Left ventricle myocardium superior (tissue), 1 donor: ENCODE data around the gene CADM2. TPM values are rescaled to one million over a fixed set of nuclear protein-coding genes. Genes with fewer than 3 reads are reported as not detected.
A peak's percentile ranks its signal among the peaks of the same experiment; 100 is the strongest.
"Not testable (repeated sequence)": the region's sequence is repeated elsewhere in the genome, so short reads cannot be mapped to it uniquely, and the experiment has no call there.

ENCODE experiments used
- ATAC-seq: fragments of 200-7000 bp; cut with Tn5 transposase; one replicate; pipeline ENCODE4 v1.9.1; 2020; ENCODE audit warnings: mild to moderate bottlenecking, moderate library complexity
- DNase-seq: peaks from one replicate; pipeline ENCODE4 v3.0.0-alpha.2; 2020
- intact Hi-C: fragments of 100-400 bp; cut with micrococcal nuclease; formaldehyde crosslinking; loops from one replicate; pipeline ENCODE4 v1.11.0; 2022
- total RNA-seq: library from RNA; stranded (reverse); fragmentation: NEBNext Ultra II Directional; extraction: Animal tissue kit (Norgen Biotek cat#: 25700); gene quantifications from one replicate; pipeline ENCODE4 v1.2.1, GENCODE V29; 2021
- donor health status: DM: no; HTN: yes; CAD: no; lungs with severe emphysema.

Gene CADM2
- total RNA-seq, 1 donor from 2014 or later = 2.5 TPM

DNA sequence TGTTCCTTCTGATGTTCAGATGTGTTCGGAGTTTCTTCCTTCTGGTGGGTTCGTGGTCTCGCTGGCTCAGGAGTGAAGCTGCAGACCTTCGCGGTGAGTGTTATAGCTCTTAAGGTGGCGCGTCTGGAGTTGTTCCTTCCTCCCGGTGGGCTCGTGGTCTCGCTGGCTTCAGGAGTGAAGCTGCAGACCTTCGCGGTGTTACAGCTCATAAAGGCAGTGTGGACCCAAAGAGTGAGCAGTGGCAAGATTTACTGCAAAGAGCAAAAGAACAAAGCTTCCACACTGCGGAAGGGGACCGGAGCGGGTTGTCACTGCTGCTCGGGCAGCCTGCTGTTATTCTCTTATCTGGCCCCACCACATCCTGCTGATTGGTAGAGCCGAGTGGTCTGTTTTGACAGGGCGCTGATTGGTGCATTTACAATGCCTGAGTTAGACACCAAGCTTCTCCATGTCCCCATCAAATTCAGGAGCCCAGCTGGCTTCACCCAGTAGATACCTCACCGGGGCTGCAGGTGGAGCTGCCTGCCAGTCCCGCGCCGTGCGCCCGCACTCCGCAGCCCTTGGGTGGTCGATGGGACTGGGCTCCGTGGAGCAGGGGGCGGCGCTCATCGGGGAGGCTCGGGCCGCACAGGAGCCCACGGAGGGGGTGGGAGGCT is 545.5 kb downstream of the CADM2 start:
- intact Hi-C loops, DNase-seq, ATAC-seq: not testable (repeated sequence)

DNA sequence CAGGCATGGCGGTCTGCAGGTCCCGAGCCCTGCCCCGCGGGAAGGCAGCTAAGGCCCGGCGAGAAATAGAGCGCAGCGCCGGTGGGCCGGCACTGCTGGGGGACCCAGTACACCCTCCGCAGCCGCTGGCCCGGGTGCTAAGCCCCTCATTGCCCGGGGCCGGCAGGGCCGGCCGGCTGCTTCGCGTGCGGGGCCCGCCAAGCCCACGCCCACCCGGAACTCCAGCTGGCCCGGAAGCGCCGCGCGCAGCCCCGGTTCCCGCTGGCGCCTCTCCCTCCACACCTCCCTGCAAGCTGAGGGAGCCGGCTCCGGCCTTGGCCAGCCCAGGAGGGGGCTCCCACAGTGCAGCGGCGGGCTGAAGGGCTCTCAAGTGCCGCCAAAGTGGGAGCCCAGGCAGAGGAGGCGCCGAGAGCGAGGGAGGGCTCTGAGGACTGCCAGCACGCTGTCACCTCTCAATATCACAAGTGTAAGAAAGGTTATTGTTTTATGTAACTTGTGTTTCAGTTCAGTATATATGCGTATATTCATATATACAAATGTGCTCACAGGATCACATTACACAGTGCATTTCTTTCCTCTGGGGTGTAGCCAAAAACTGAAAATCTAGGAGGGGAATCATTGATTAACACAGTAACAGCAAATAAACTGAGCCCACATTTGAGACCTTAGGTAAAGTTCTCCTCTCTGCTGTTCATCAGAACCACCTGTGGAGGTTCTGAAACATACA is 546.2 kb downstream of the CADM2 start:
- intact Hi-C loops, ATAC-seq, DNase-seq: not testable (repeated sequence)

DNA sequence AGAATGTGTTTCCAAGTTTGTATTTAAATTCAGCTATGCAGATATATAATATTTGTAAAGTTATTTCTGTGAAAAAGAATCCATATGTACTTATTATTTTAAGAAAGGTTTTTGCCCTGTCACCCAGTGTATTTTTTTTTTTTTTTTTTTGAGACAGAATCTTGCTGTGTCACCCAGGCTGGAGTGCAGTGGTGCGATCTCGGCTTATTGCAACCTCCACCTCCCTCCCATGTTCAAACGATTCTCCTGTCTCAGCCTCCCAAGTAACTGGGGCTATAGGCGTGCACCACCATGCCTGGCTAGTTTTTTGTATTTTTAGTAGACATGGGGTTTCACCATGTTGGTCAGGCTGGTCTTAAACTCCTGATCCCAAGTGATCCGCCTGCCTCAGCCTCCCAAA is 548.3 kb downstream of the CADM2 start:
- DNase-seq, ATAC-seq, intact Hi-C loops: not testable (repeated sequence)

DNA sequence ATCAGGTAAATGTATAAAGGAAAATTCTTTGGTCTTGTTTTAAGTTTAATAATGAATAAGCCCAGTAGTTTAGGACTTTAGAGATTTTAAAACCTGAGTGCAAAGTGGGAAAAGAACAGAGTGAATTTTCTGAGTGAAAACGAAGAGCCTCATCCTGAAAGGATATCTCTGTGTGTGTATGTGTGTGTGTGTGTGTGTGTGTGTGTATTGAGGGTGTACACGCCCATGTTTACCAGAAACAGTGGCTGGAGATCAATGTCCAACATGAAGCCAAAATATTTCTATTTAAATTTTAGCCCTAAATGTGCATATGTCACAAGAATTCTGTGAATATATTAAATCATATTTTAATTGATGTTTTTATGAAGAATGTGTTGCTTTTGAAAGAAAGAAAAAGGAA is 549.9 kb downstream of the CADM2 start:
- intact Hi-C loops = no loop called here
- ATAC-seq (no peak), DNase-seq (no peak)

DNA sequence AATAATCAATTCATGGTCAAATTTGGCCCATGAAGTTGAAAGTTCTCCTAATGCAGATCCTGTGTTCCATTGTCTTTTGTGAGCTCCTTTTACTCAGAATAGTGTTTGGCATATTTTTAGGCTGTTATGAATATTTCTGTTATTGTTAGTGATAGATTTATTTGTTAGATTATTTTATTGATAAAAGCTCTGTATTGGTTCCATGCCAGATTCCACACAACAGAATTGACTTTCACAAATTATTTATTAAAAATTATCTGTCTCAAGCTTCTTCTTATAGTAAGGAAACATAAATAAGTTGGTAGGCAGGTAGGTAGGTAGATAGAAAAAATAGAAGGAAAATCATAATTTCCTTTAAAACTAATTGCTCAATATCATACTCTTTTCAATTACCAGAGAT is 557.4 kb downstream of the CADM2 start:
- DNase-seq (no peak), ATAC-seq (no peak)
- intact Hi-C loops = no loop called here

DNA sequence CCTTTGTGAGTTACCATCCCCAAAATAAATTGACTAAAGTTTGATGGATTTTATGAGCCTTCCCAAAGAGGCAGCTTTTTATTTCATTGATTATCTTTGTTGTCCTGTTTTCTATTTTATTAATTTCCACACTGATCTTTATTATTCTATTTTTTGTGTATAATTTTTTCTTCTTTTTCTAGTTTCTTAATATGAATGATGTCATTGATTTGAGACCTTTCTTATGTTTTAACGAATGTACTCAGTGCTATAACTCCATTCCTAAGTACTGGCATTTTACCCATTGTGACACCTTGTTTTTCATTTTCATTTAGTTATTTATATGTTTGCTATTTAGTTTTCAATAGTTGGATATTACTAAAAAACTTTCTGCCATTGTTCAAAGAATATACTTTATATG is 565.3 kb downstream of the CADM2 start:
- ATAC-seq (no peak), DNase-seq (no peak)
- intact Hi-C loops = no loop called here

DNA sequence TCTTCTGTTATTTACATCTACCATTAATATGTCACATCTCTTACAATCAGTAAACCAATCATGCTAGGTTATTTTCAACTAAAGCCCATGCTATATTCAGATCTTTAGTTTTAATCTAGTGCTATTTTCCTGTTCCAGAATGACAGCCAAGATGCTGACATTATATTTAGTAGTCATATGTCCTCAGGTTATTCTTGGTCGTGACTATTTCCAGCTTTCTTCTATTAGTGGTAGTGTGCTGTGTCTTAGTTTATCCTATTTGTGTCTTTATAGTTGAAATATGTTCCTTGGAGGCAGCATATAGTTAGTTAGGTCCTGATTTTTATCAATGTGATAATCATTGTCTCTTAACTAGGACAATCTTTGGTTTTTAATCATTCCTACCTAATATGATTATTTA is 566.5 kb downstream of the CADM2 start:
- intact Hi-C loops = no loop called here
- ATAC-seq (no peak), DNase-seq (no peak)

DNA sequence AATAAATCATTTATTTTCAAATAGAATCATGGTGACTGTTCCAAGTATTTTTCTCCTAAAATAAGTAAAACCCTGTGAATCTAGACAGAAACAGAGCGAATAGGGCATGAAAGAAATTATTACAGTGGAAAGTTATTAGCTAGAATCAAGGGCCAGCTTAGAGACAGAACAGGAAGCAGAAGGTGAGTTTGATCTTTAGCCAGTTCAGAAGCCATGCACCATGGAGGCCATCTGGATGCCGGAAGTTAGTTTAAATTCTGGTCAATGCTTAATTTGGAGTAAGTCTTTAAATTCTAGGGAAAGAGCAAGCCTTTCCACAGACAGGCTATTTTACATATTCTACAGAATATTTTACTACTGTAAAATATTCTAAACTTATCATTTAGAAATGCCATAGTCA is 574.8 kb downstream of the CADM2 start:
- intact Hi-C loops = no loop called here
- ATAC-seq (no peak), DNase-seq (no peak)

DNA sequence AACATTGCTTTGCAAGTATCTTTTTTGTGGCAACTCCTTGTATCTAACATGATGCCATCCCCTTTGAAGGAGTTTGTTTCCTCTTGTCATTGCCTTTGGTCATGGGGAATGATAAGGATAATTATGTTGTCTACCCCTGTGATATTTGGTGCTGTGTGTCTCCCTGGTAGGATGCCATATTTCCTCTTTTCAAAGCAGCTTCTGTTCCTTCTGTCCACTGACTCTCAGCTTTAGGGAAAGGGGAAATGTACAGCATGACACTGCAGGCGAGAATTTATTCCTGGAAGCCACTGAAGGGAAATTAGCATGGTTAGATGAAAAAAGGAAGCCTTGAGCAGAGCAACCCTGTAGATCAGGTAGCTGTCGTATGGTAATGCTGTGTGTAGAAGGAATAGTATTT is 576.7 kb downstream of the CADM2 start:
- ATAC-seq = no peak
- intact Hi-C loops = no loop called here
- no peak for DNase-seq

DNA sequence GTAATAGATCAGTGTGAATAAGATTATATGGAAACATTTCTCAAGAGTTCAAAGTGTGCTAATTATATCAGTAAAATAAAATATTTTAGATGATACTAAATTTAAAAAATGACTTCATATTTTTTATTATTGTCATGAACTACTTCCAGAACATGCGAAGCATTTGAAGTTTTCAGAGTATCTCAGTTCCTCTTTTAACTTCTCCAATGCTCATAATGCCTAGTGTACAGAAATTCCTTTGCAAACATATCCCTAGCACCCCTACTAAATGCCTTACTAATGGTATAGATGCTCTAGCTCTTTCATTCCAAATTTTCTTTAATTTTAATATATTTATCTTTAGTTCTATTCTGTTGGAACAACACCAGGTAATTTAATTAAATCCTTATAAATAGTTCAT is 580.4 kb downstream of the CADM2 start:
- no peak for ATAC-seq
- intact Hi-C loops = no loop called here
- DNase-seq = no peak

DNA sequence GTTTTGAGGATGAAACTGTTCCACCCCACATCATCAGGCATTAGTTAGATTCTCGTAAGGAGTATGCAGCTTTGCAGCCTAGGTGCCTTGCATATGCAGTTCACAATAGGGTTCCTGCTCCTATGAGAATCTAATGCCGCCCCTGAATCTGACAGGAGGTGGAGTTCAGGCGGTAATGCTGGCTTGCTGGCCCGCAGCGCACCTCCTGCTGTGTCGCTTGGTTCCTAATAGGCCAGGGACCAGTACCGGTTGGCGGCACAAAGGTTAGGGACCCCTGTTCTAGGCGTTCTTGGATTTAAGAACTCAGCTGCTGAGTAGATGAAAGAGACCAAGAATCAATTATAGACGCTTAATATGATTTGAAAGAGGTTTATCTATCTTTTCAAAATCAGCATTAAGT is 595.4 kb downstream of the CADM2 start:
- intact Hi-C loops = no loop called here
- ATAC-seq (no peak), DNase-seq (no peak)

DNA sequence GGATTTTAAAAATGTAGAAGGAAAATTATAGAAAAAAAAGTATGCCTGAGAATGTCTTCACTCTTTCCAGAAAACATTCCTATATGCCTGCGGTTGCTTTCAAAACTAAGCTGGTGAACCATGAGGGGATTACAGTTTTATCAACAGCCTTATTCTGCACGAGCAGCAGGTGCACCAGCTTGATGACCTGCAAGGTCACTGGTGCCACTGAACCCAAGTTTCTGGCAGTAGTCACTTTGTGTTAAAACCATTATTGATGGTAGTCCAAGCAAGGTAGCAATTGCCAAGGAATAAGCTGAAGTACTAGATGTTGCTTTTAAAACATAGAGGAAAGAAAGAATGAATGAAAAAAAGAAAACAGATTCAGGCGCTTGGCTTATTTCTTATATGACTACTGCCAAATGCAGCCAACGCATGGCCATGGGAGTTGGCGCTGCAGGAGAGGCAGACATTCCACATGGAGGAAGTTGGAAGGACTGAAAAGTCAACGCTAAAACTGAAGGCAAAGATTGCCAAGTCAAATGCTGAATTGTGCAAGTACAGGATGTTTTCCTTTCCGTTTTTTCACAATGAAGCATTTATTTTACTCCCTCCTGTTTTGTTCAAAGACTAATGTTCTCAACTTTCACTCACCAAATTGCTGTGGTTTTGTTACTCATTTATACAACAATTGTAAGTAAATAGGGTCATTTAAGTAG is 601.4 kb downstream of the CADM2 start:
- DNase-seq (peak; percentile 49), ATAC-seq (peak; percentile 87)
- intact Hi-C loops = no loop called here

DNA sequence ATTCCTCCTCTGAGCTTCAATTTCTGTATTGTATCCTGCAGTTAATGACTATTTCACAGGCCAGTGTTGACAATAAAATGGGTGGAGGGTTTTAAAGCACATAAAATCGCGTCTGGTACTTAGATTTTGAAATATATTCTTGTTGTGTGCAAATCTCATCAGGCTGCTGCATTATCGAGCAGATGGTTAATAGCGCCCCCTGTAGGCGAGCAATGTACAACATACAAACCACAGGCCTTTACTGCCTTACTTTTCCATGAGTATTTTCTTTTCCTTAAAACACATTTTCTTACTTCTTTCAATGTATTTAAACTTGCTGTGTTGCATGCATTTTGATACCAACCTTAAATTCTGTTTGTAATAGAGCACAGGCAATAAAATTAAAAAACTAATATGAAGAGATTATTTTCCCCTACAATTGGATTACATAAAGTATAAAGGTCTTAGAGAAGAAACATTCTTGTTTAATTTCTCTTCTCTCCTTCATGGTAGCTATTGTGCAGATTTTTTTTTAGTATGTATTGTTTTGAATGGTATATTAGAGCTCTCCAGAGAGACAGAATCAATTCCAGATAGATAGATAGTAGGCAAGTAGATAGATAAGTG is 608.4 kb downstream of the CADM2 start:
- peak; percentile 21 for DNase-seq
- no peak for ATAC-seq
- intact Hi-C loops = no loop called here

DNA sequence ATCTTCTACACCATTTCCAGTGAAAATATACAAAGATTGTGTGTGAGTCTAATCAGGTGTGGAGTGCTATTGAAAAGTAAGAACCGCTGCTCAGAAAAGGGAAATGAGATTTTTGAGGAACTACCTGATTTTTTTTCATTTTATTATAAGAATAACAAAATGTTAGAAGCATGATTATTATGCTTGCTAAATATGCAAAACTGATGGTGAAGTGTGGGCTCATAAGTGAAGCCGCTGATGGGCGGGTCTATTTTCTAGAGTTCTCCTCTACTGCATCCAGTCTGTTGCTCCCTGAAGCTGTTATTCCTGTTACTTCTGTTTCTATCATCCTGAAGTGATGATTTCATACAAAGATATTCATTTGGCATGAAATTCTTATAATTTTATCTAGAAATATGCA is 612.0 kb downstream of the CADM2 start:
- DNase-seq (no peak), ATAC-seq (no peak)
- intact Hi-C loops = loop anchor here (10.0 kb wide), 1 partner anchor 1026 kb away; no protein-coding TSS in a partner anchor

DNA sequence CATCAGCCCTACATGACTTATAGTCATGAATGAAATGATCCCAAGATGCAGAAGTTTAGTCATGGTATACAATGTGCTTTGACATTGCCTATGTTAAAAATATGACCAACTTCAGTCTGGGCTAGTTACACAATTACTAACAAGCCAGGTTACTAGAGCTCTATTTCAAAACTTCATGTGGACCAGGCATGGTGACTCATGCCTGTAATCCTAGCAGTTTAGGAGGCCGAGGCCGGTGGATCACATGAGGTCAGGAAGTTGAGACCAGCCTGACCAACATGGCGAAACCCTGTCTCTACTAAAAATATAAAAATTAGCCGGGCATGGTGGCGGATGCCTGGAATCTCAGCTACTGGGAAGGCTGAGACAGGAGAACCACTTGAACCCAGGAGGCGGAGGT is 613.0 kb downstream of the CADM2 start:
- ATAC-seq (no peak), DNase-seq (no peak)
- intact Hi-C loops = loop anchor here (10.0 kb wide), 1 partner anchor 1027 kb away; no protein-coding TSS in a partner anchor

DNA sequence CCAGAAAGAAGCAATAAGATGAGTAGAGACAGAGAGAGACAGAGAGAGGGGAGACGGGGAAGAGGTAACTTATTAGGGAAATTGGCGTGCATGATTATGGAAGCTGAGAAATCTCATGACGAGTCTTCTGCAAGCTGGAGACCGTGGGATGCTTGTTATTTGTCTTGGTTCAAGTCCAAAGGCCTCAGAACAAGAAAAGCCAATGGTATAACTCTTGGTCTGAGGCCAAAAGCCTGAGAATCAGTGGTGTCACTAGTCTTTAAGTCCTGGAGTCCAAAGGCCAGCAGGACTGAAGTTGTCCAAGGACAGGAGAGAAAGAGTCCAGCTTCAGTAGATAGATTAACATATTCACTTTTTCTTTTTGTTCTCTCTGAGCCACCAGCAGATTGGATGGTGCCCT is 613.6 kb downstream of the CADM2 start:
- intact Hi-C loops = loop anchor here (10.0 kb wide), 1 partner anchor 1028 kb away; no protein-coding TSS in a partner anchor
- no peak for DNase-seq

DNA sequence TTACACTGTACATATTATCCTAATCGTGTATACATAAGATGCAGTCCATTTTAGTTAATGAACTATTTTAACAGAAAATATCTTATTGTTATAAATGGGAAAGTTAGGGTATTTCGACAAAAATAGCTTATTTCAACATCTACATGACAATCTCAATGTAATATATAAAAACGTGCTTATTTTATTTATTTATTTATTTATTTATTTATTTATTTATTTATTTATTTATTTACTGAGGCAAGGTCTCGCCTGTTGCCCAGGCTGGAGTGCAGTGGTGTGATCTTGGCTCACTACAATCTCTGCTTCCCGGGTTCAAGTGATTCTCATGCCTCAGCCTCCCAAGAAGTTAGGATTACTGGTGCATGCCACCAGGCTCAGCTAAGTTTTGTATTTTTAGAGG is 614.2 kb downstream of the CADM2 start:
- ATAC-seq (no peak), DNase-seq (no peak)
- intact Hi-C loops = loop anchor here (10.0 kb wide), 1 partner anchor 1028 kb away; no protein-coding TSS in a partner anchor

More for the DNA sequence above, 613.6 kb downstream of the CADM2 start:
- no peak for ATAC-seq

DNA sequence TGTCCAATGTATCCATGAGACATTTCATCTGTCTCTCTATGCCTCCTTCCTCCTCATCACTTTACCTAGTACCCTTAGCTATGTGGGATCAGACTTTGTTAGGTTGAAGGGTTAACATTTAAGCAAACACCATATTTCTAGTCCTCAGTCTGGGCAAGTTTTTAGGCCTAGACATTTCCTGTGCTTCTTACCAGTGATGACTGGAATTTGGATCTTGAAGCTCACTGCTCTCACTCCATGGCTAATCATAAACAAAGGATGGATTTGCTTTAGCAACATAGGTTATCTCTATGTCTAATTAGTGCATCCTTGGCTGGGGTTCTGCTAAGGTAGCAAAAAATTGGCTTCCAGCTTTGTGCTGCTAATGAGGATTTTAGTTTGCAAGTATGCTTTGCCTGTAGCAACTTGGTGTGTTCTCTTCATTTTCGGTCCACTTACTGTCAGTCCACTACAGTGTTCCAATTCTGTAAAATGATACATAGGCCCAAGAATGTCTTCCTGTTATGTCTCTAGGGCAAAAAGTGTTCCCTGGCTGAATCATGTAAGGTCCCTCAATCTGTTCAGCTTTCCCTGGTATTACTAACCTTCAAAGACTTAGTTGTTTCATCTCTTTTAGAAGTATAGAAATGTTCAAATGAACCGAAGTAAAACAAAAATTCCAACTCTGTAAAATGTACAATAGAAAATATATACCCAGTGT is 615.4 kb downstream of the CADM2 start:
- ATAC-seq (no peak), DNase-seq (no peak)
- intact Hi-C loops = loop anchor here (10.0 kb wide), 1 partner anchor 1029 kb away; no protein-coding TSS in a partner anchor

DNA sequence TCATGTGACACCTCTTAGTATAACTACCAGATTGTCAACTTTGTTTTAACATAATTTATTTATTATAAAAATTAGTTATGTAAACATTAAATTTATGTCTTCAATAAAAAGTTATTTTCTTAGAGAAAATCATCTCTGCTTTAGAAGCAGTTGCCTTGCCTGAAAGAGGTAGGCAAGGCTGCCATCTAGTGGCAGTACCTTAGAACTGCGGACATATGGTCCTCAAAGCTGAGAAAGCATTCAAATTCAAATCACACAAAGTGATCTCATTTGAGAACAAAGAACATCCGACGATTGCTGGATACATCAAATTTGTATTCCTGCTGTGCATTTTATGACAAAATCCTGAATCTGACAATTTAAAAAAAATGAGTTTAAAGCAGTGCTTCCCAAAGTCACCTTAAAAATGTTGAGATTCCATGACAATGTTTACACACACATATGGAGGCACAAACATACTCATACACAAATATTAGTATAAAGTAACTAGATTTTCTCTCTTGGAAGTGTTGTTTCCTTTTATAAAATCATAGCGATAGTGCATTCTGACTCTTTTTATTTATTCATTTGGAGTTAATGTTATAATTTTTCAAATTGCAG is 617.4 kb downstream of the CADM2 start:
- DNase-seq = peak; percentile 39
- ATAC-seq = no peak
- intact Hi-C loops = loop anchor here (10.0 kb wide), 1 partner anchor 1031 kb away; no protein-coding TSS in a partner anchor
